Midbrain (tissue), 1 donor: ENCODE data around the gene FHIP1A.

ENCODE experiments used
- DNase-seq: peaks from one replicate; lab custom pipeline; 2025; lab: John Stamatoyannopoulos, UW

The FHIP1A gene

DNA sequence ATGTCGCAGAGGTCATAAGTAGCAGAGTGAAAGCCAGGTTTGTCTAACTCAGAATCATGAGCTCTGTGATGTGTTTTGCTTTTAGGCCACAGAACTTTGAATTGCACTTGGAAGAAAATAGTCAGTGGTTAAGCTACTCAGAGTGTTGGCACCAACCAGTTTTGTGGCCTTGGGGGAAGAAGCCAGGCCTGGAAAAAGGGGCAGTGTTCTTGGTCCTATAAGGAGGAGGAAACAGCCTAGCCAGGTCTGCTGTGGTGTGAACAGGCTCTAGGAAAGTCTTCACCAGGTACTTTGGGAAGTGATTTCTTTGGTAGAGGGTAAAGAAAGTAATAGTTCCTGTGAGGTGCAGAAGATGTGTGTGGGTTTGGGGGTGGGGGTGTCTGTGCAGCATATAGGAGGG, 49.2 kb downstream of the FHIP1A start:
- DNase-seq, result no peak
